ENCODE measurements around the gene AP3B1.

AP3B1 gene

DNA sequence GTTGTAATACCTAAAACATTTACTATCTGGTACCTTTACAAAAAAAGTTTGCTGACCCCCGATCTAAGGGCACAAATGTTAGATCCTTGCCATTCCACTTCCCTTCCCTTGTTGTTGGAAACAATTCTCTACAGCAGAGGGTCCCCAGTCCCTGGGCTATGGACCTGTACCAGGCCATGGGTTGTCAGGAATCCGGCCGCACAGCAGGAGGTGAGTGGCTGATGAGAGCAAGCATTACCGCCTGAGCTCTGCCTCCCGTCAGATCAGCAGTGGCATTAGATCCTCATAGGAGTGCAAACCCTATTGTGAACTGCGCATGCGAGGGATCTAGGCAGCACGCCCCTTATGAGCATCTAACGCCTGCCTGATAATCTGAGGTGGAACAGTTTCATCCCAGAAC lies 248.5 kb downstream of the AP3B1 start:
- Histone ChIP-seq H3K36me3 (ENCODE audit: insufficient read depth, low read length) (no peaks in the 10 kb centered on the region), H3K27me3 (ENCODE audit: insufficient read depth, low read length, poor library complexity) (no peaks in the 10 kb centered on the region), H3K27ac (ENCODE audit: low read length) (no peak overlapping the region), H3K4me2 (ENCODE audit: insufficient read depth, low read length) (no peak overlapping the region), H3K9me3 (ENCODE audit: insufficient read depth, low read length, severe bottlenecking) (no peaks in the 10 kb centered on the region), H2AFZ (ENCODE audit: low read depth, low read length) (no peak overlapping the region), H3K4me3 (ENCODE audit: low read depth in 1 of 2, low read length in 2 of 2) (no peak overlapping the region), H3K9ac (ENCODE audit: low read depth, low read length) (no peak overlapping the region), H3K4me1 (ENCODE audit: insufficient read depth, low read length) (no peaks in the 10 kb centered on the region), H4K20me1 (ENCODE audit: insufficient read depth, low read length) (no peaks in the 10 kb centered on the region), H3K79me2 (ENCODE audit: insufficient read depth, low read length) (no peaks in the 10 kb centered on the region)
- ATAC-seq (ENCODE audit: insufficient read depth, low read depth) (no peak), DNase-seq (no peak)
- TF ChIP-seq, protein P1, sequence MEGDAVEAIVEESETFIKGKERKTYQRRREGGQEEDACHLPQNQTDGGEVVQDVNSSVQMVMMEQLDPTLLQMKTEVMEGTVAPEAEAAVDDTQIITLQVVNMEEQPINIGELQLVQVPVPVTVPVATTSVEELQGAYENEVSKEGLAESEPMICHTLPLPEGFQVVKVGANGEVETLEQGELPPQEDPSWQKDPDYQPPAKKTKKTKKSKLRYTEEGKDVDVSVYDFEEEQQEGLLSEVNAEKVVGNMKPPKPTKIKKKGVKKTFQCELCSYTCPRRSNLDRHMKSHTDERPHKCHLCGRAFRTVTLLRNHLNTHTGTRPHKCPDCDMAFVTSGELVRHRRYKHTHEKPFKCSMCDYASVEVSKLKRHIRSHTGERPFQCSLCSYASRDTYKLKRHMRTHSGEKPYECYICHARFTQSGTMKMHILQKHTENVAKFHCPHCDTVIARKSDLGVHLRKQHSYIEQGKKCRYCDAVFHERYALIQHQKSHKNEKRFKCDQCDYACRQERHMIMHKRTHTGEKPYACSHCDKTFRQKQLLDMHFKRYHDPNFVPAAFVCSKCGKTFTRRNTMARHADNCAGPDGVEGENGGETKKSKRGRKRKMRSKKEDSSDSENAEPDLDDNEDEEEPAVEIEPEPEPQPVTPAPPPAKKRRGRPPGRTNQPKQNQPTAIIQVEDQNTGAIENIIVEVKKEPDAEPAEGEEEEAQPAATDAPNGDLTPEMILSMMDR (IDR thresholded peaks at IDR 0.05; ENCODE audit: borderline replicate concordance, extremely low read depth, low read length, poor library complexity, severe bottlenecking): no peak
- no peak for TF ChIP-seq EZH2 (IDR thresholded peaks at IDR 0.05; ENCODE audit: borderline replicate concordance, low read depth, low read length, severe bottlenecking)

DNA sequence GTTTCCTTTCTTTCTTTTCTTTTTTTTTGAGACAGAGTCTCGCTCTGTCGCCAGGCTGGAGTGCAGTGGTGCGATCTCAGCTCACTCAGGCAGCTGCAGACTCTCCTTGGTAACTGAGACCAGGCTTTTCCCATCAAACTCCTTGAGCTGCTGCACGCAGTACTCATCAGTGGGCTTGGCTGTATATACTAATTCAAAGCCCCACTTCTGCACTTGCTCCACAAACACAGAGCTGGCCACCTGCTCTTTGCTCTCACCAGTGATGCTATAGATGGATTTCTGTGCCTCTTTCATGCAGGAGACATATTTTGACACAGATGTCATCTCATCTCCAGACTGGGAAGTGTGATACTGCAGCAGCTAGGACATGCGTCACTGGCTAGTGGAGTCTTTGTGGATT lies 252.7 kb downstream of the AP3B1 start:
- no peaks in the 10 kb centered on the region for H3K27me3 ChIP-seq (ENCODE audit: insufficient read depth, low read length, poor library complexity)
- H4K20me1 ChIP-seq (ENCODE audit: insufficient read depth, low read length): no peaks in the 10 kb centered on the region
- no peak overlapping the region for H2AFZ ChIP-seq (ENCODE audit: low read depth, low read length)
- no peak overlapping the region for H3K4me3 ChIP-seq (ENCODE audit: low read depth in 1 of 2, low read length in 2 of 2)
- peaks cover 4% of the 10 kb centered on the region; the same call in 1 of the 2 replicates for H3K36me3 ChIP-seq (ENCODE audit: insufficient read depth, low read length)
- TF ChIP-seq EZH2 (IDR thresholded peaks at IDR 0.05; ENCODE audit: borderline replicate concordance, low read depth, low read length, severe bottlenecking): no peak
- TF ChIP-seq, protein P1 (IDR thresholded peaks at IDR 0.05; ENCODE audit: borderline replicate concordance, extremely low read depth, low read length, poor library complexity, severe bottlenecking): no peak
- H3K4me2 ChIP-seq (ENCODE audit: insufficient read depth, low read length): no peak overlapping the region
- DNase-seq (no peak), ATAC-seq (ENCODE audit: insufficient read depth, low read depth) (peak; percentile 45; the same call in 1 of the 3 replicates)
- H3K4me1 ChIP-seq (ENCODE audit: insufficient read depth, low read length): no peaks in the 10 kb centered on the region
- no peaks in the 10 kb centered on the region for H3K9me3 ChIP-seq (ENCODE audit: insufficient read depth, low read length, severe bottlenecking)
- no peak overlapping the region for H3K27ac ChIP-seq (ENCODE audit: low read length)
- H3K79me2 ChIP-seq (ENCODE audit: insufficient read depth, low read length): no peaks in the 10 kb centered on the region
- no peak overlapping the region for H3K9ac ChIP-seq (ENCODE audit: low read depth, low read length)

DNA sequence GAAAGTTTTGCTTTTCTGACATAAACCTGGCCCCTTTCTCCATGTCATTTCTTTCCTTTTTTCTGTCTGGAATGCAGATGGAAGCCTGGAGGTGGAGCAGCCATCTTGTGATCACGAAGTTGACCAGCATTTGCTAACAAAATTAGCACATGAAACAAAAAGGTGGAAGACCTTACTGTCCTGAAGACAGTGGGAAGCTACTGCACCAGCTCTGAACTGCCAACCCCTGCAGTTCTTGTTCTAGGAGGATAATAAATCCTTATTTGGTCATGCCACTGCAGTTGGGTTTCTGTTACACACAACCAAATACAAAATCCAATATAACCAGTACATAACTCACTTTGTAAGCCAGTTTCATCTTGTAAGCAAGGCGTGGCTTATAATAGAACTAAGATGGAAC lies 269.0 kb downstream of the AP3B1 start:
- no peak for TF ChIP-seq EZH2 (IDR thresholded peaks at IDR 0.05; ENCODE audit: borderline replicate concordance, low read depth, low read length, severe bottlenecking)
- TF ChIP-seq, protein P1 (IDR thresholded peaks at IDR 0.05; ENCODE audit: borderline replicate concordance, extremely low read depth, low read length, poor library complexity, severe bottlenecking): no peak
- no peak overlapping the region for H3K27ac ChIP-seq (ENCODE audit: low read length)
- no peak overlapping the region for H3K9ac ChIP-seq (ENCODE audit: low read depth, low read length)
- no peaks in the 10 kb centered on the region for H3K4me1 ChIP-seq (ENCODE audit: insufficient read depth, low read length)
- H3K79me2 ChIP-seq (ENCODE audit: insufficient read depth, low read length): no peaks in the 10 kb centered on the region
- H3K36me3 ChIP-seq (ENCODE audit: insufficient read depth, low read length): peaks cover 4% of the 10 kb centered on the region; the same call in 1 of the 2 replicates
- no peak overlapping the region for H2AFZ ChIP-seq (ENCODE audit: low read depth, low read length)
- H3K27me3 ChIP-seq (ENCODE audit: insufficient read depth, low read length, poor library complexity): no peaks in the 10 kb centered on the region
- ATAC-seq (ENCODE audit: insufficient read depth, low read depth) (no peak), DNase-seq (no peak)
- no peaks in the 10 kb centered on the region for H3K9me3 ChIP-seq (ENCODE audit: insufficient read depth, low read length, severe bottlenecking)
- H4K20me1 ChIP-seq (ENCODE audit: insufficient read depth, low read length): no peaks in the 10 kb centered on the region
- no peak overlapping the region for H3K4me3 ChIP-seq (ENCODE audit: low read depth in 1 of 2, low read length in 2 of 2)
- H3K4me2 ChIP-seq (ENCODE audit: insufficient read depth, low read length): no peak overlapping the region

DNA sequence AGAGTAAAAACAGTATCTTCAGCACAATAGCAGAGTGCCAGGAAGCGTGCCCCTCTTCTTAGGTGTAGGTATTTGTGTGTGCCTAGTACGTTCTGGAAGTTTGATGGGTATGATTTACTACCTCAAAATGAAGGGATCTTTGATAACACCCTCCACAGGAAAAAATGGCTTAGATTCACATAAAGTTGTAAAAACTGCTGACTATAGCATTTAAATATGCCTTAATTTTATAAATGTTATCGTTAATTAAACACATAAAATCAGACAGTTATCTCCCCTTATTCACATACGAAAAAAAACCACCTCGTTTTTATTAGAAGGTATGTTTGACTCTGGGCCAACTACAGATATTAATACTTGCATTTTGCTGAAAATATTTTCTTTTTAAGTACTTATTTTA lies 274.8 kb downstream of the AP3B1 start:
- Histone ChIP-seq H3K4me1 (ENCODE audit: insufficient read depth, low read length) (no peaks in the 10 kb centered on the region), H3K4me3 (ENCODE audit: low read depth in 1 of 2, low read length in 2 of 2) (no peak overlapping the region), H3K4me2 (ENCODE audit: insufficient read depth, low read length) (no peak overlapping the region), H3K9ac (ENCODE audit: low read depth, low read length) (no peak overlapping the region), H3K27ac (ENCODE audit: low read length) (no peak overlapping the region), H3K9me3 (ENCODE audit: insufficient read depth, low read length, severe bottlenecking) (no peaks in the 10 kb centered on the region), H4K20me1 (ENCODE audit: insufficient read depth, low read length) (no peaks in the 10 kb centered on the region), H2AFZ (ENCODE audit: low read depth, low read length) (no peak overlapping the region), H3K36me3 (ENCODE audit: insufficient read depth, low read length) (peaks cover 7% of the 10 kb centered on the region; the same call in 1 of the 2 replicates), H3K27me3 (ENCODE audit: insufficient read depth, low read length, poor library complexity) (no peaks in the 10 kb centered on the region), H3K79me2 (ENCODE audit: insufficient read depth, low read length) (no peaks in the 10 kb centered on the region)
- no peak for ATAC-seq (ENCODE audit: insufficient read depth, low read depth)
- TF ChIP-seq EZH2 (IDR thresholded peaks at IDR 0.05; ENCODE audit: borderline replicate concordance, low read depth, low read length, severe bottlenecking): no peak
- TF ChIP-seq, protein P1 (IDR thresholded peaks at IDR 0.05; ENCODE audit: borderline replicate concordance, extremely low read depth, low read length, poor library complexity, severe bottlenecking): no peak
- no peak for DNase-seq
